Right atrium auricular region (tissue), 2 donors: ENCODE data around the gene ASTL. TPM values are rescaled to one million over a fixed set of nuclear protein-coding genes. Genes with fewer than 3 reads are reported as not detected.
"Not testable (repeated sequence)": the region's sequence is repeated elsewhere in the genome, so short reads cannot be mapped to it uniquely, and the experiment has no call there.

ENCODE experiments used
- DNase-seq: peaks from one replicate; pipeline ENCODE4 v3.0.0-alpha.2; 2019; ENCODE audit warnings: low spot score
- H3K27ac ChIP-seq, 2 donors: fragments of 200-600 bp; sonication (generic); 1 replicate in 1 of 2; 2 replicates in 1 of 2; pipeline ENCODE4 v1.5.1; 2016 to 2019
- H3K27me3 ChIP-seq, 2 donors: fragments of 200-600 bp; sonication (generic); one replicate each; pipeline versions ENCODE4 v1.5.1 to v1.6.0; 2017 to 2019
- H3K36me3 ChIP-seq: fragments of 200-600 bp; sonication (generic); one replicate; pipeline ENCODE4 v1.5.1; 2016
- H3K4me1 ChIP-seq, 2 donors: fragments of 200-600 bp; sonication (generic); one replicate each; pipeline versions ENCODE4 v1.5.1 to v1.6.0; 2017 to 2019
- H3K4me3 ChIP-seq, 2 donors: fragments of 200-600 bp; sonication (generic); 1 replicate in 1 of 2; 2 replicates in 1 of 2; pipeline ENCODE4 v1.5.1; 2017 to 2019; ENCODE audit warnings: mild to moderate bottlenecking in 1 of 2, moderate library complexity in 1 of 2
- H3K9me3 ChIP-seq, 2 donors: fragments of 200-600 bp; sonication (generic); one replicate each; pipeline ENCODE4 v1.5.1; 2019
- CTCF ChIP-seq, 2 donors: fragments of 200-600 bp; sonication (generic); IDR thresholded peaks; one replicate each; pipeline ENCODE4 v1.5.1; 2019; ENCODE audit warnings: antibody characterized with exemption in 2 of 2
- total RNA-seq, 2 donors: library from RNA; depleted of rRNA; stranded (reverse); fragments of >200 nt; gene quantifications; one replicate each; pipeline ENCODE4 v1.1.0, GENCODE V29; 2016

ASTL gene
- total RNA-seq, 2 donors from 2014 or later, result not detected

GRCh38 chr2:96142217-96143113, 4.2 kb upstream of the ASTL start:
- Histone ChIP-seq H3K4me3 (no peak overlapping the region), H3K27me3 (no peaks in the 10 kb centered on the region), H3K27ac (no peak overlapping the region), H3K36me3 (no peaks in the 10 kb centered on the region), H3K4me1 (peaks cover 0 to 37% of the 10 kb centered on the region in 2 donors), H3K9me3 (no peaks in the 10 kb centered on the region)
- DNase-seq, result no peak
- TF ChIP-seq CTCF (IDR thresholded peaks at IDR 0.05), result no peak

GRCh38 chr2:96141624-96141967, 3.3 kb upstream of the ASTL start:
- not testable (repeated sequence) for H3K27ac ChIP-seq, DNase-seq
- H3K4me1 ChIP-seq, result peaks cover 0 to 28% of the 10 kb centered on the region in 2 donors

GRCh38 chr2:96140941-96141623, 2.8 kb upstream of the ASTL start:
- Histone ChIP-seq H3K4me3 (no peak overlapping the region), H3K9me3 (no peaks in the 10 kb centered on the region), H3K4me1 (peaks cover 0 to 23% of the 10 kb centered on the region in 2 donors), H3K27me3 (no peaks in the 10 kb centered on the region), H3K36me3 (no peaks in the 10 kb centered on the region), H3K27ac (no peak overlapping the region)
- no peak for TF ChIP-seq CTCF (IDR thresholded peaks at IDR 0.05)
- DNase-seq, result no peak

More at GRCh38 chr2:96141624-96141967, 3.3 kb upstream of the ASTL start:
- H3K9me3 ChIP-seq, H3K27me3 ChIP-seq, H3K36me3 ChIP-seq, H3K4me3 ChIP-seq: not testable (repeated sequence)

- Histone ChIP-seq H3K4me3 (no peak overlapping the region), H3K4me1 (peaks cover 0 to 6% of the 10 kb centered on the region in 2 donors), H3K27me3 (no peaks in the 10 kb centered on the region), H3K9me3 (no peaks in the 10 kb centered on the region), H3K36me3 (no peaks in the 10 kb centered on the region), H3K27ac (no peak overlapping the region)
- no peak for TF ChIP-seq CTCF (IDR thresholded peaks at IDR 0.05)
- no peak for DNase-seq
These were observed 968 bp upstream of the ASTL start for GRCh38 chr2:96139181-96139758.

GRCh38 chr2:96137321-96138178, 752 bp downstream of the ASTL start:
- DNase-seq, result no peak
- no peak for TF ChIP-seq CTCF (IDR thresholded peaks at IDR 0.05)
- Histone ChIP-seq H3K36me3 (no peaks in the 10 kb centered on the region), H3K4me1 (peaks cover 0 to 3% of the 10 kb centered on the region in 2 donors), H3K9me3 (no peaks in the 10 kb centered on the region), H3K27ac (no peak overlapping the region), H3K27me3 (no peaks in the 10 kb centered on the region), H3K4me3 (no peak overlapping the region)
